ENCODE data around the gene KRTAP10-7.
"Not testable (repeated sequence)": the region's sequence is repeated elsewhere in the genome, so short reads cannot be mapped to it uniquely, and the experiment has no call there.

Gene KRTAP10-7

DNA sequence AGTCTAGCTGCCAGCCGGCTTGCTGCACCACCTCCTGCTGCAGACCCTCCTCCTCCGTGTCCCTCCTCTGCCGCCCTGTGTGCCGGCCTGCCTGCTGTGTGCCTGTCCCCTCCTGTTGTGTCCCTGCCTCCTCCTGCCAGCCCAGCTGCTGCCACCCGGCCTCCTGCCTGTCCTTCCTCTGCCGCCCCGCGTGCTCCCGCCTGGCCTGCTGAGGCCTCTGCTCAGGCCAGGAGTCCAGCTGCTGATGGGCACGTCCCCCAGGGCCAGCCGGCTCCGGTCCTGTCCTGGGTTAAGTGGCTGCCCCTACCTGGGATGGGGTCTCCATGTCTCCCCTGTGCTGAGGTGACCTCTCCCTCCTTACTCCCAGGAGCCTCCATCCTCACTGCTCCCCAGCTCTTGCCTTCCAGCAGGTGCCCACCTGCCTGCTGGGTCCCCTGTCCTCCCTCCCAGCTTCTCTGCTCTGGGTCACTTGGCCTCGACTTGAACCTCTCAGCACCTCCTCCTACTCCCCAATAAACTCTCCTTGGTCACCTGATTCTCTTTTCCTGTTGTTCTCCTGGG lies 12.4 kb downstream of the KRTAP10-7 start:
- DNase-seq = no peak

GRCh38 chr21:44613386-44614155 lies 13.2 kb downstream of the KRTAP10-7 start:
- DNase-seq = no peak

DNA sequence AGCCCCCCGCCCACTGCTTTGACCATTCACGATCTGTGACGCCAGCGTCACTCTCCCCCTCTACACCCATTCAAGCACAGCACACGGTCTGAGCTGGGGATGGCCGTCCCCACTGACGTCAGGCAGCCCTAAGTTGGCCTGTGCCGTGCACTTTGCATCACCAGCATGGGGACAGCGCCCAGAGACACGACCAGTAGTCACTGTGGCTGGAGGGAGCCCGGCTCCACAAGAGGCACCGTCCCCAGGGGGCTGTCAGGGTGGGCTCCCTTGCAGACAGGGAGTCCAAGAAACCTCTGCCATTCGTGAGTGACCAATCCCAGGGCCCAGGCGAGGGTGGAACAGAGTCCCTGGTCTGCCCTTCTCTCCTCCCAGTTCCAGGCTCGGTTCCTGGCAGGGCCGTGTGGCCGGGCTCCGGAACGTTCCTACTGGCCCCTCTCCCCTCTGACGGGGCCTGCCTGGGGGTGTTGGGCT lies 13.8 kb downstream of the KRTAP10-7 start:
- no peak for DNase-seq

GRCh38 chr21:44614961-44615391 lies 14.6 kb downstream of the KRTAP10-7 start:
- DNase-seq = no peak

- DNase-seq = no peak
Observed at GRCh38 chr21:44615466-44615865, 15.1 kb downstream of the KRTAP10-7 start.

DNA sequence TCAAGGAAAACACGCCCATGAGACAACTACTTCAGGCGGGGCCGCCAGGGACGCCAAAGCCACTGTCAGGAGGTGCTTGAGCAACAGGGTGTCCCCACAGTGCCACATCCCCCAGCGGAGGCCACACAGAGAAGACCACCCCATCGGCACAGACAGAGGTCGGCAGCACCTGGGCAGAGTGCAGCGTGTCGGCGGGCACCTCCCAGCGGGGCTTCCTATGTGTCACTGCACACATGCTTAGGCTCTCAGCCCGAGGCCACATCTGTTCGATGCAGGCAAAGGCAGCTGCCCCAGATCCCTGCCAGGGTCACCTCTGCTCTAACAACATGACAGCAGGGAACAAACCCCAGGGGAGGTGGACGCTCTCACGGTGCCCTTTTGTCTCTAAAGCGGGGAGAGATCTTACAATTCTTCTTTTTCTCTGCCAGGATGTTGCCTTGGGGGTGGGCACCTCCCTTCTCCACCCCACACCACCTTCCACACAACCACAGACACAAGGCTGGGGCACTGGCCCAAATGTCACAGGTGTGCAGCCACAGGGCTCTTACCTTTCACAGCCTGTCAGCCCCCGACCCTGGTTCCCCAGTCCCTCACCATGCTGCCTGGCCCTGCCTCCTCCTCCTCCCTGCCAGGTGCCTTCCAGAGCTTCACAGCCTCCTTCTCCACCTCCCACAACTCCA lies 15.7 kb downstream of the KRTAP10-7 start:
- no peak for DNase-seq

GRCh38 chr21:44616591-44616926 lies 16.2 kb downstream of the KRTAP10-7 start:
- no peak for DNase-seq

GRCh38 chr21:44617071-44617501 lies 16.7 kb downstream of the KRTAP10-7 start:
- no peak for DNase-seq

GRCh38 chr21:44618504-44618903 lies 18.1 kb downstream of the KRTAP10-7 start:
- peak; percentile 34 for DNase-seq

- DNase-seq = no peak
Observed at GRCh38 chr21:44618909-44619308, 18.5 kb downstream of the KRTAP10-7 start.

GRCh38 chr21:44619886-44620285 lies 19.5 kb downstream of the KRTAP10-7 start:
- DNase-seq = no peak

DNA sequence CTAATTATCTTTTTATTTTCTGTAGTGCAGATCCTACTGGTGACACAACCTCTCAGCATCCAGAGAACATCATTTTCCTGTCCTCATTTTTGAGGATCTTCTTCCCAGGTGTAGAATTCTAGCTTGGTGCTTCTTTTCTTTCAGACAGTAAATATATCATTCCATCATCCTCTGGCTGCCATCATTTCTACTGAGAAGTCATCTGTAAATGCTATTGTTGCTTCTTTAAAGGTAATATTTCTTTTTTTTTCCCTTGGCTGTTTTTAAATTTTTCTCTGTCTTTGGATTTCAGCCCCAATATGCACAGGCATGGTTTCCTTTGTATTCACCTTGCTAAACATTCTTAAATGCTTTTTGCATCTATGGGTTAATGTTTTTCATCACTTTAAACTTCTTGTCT lies 23.2 kb downstream of the KRTAP10-7 start:
- DNase-seq = no peak

DNA sequence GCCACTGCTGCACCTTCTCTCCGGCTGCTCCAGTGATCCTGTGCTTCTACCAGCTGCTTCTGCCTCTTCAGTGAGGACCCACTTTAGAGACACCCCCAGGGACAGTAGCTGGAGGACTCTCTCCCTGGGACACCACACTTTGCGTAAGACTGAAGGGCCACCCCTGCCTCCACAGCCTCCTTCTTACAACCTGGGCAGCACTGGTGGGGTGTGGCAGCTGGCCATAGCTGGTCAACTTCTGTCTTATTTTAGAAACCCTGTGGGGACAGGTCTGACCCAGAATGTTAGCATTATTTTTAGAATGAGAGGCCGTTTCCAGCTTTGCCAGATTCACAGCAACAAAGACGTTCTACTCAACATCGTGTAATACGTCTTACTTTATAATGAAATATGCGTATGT lies 25.4 kb downstream of the KRTAP10-7 start:
- DNase-seq = no peak

- DNase-seq = no peak
Observed at GRCh38 chr21:44626262-44626661, 25.9 kb downstream of the KRTAP10-7 start.

- DNase-seq = no peak
Observed at GRCh38 chr21:44626673-44627143, 26.3 kb downstream of the KRTAP10-7 start, which contains the start of gene KRTAP10-9. Gene KRTAP10-9, plus strand, starts transcription at chr21:44627093. Its CDS starts 79 bp downstream, at chr21:44627172.

- DNase-seq = not testable (repeated sequence)
Observed at GRCh38 chr21:44627181-44627822, 26.9 kb downstream of the KRTAP10-7 start.

GRCh38 chr21:44627831-44628233 lies 27.4 kb downstream of the KRTAP10-7 start:
- not testable (repeated sequence) for DNase-seq

- no peak for DNase-seq
Observed at GRCh38 chr21:44628707-44629391, 28.5 kb downstream of the KRTAP10-7 start.

- DNase-seq = no peak
Observed at GRCh38 chr21:44630440-44630839, 30.0 kb downstream of the KRTAP10-7 start.

DNA sequence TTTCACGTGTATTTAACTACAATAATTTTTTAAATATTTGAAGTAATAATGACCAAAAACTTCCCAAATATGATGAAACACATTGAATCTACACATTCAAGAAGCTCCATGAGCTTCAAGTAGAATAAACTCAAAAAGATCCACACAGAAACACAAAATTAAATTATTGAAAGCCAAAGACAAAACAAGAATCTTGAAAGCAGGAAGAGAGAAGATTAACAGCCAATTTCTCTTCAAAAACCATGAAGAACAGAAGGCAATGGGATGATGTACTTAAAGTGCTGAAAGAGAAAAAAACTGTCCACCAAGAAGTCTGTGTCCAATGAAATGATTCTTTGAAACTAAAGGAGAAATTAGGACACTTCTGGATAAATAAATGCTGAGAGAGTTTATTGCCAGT lies 31.7 kb downstream of the KRTAP10-7 start:
- DNase-seq = no peak

DNA sequence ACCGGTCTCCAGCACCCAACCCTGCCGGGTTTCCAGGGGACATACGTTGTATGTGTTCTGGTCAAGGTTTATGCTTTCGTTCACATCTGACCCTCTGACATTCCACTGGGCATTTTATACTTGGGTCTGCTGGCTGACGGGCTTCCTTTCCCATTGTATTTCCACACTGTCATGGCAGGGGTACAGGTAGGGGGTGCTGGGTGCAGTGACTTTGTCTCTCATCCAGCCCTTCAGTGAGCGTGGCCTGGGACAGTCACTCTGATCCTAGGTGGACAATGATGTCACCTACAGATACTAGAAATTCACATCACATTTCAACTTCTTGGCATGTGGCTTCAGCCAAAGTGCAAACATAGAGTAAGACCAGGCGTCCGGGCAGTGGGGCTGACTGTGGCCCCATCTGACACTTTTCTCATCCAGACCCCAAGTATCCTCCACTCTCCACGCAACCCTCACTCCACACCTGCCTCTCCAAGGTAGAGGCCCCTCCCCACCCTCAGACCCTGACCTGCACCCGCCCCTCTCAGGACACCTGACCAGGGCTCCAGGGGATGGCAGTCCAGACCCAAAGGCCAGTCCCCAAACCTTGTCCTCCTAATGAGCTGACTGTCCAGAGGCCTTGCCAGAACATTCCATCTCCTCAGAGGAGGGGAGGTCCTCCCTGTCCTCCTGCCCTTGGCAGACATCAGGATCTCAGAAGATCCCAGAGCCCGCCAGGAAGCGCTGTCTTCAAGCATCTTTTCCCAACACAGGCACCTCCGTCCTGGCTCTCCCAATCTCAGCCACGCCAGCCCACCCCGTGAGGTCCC lies 36.0 kb downstream of the KRTAP10-7 start:
- no peak for DNase-seq

Measured in hematopoietic multipotent progenitor cell treated with erythropoietin and hydrocortisone succinate and interleukin-3 and kit ligand, for 8 days (in vitro differentiated cells).